Measurements from ENCODE around the gene RAB11FIP4.

Gene RAB11FIP4

DNA sequence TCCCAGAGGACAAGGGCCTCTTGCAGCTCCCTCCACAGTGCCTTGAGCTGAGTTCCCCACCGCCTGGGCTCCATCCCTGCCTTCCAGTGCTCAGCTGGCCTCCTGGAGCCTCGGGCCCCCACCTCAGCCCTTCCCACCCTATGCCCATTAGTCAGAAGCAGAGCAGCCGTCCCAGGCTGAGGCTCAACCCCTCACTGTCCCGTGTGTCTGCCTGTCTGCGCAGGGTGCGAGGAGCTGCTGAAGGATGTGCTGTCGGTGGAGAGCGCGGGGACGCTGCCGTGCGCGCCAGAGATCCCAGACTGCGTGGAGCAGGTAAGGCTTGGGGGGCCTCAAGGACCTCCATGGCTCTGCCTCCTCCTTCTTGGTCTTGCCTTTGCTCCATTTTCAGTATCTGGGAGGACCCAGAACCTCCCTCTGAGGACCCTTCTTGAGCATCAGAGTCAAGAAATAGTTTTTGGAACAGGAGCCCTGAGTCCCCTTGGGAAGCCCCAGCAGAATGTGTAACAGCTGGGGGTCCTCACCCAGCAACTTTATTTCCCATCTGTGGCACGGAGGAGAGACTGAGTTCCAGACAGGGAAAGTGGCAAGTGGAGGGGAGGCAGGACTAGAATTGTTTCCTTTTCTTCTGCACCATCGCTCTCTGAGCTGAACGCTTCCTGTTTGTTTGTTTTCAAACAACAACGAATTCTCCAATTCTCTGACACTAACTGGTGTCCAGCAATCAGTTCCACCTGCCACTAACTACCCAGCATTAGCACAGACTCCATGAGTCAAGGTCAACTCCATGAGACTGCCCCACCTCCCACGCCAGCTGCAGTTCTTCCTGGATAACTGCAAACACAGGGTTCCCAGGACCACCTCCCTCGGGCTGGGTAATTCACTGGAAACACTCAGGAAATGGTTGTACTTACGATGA, 42.6 kb downstream of the RAB11FIP4 start:
- ATAC-seq (ENCODE audit: insufficient read depth, low read depth) = no peak
- H3K4me3 ChIP-seq (ENCODE audit: low read depth in 1 of 2, low read length in 2 of 2) = no peak overlapping the region
- H3K4me1 ChIP-seq (ENCODE audit: insufficient read depth, low read length) = peaks cover 8% of the 10 kb centered on the region; the same call in 1 of the 2 replicates
- H3K79me2 ChIP-seq (ENCODE audit: insufficient read depth, low read length) = no peaks in the 10 kb centered on the region
- H4K20me1 ChIP-seq (ENCODE audit: insufficient read depth, low read length) = no peaks in the 10 kb centered on the region
- no peaks in the 10 kb centered on the region for H3K9me3 ChIP-seq (ENCODE audit: insufficient read depth, low read length, severe bottlenecking)
- H3K9ac ChIP-seq (ENCODE audit: low read depth, low read length) = no peak overlapping the region
- no peak overlapping the region for H2AFZ ChIP-seq (ENCODE audit: low read depth, low read length)
- H3K4me2 ChIP-seq (ENCODE audit: insufficient read depth, low read length) = no peak overlapping the region
- no peak for DNase-seq
- no peak overlapping the region for H3K27ac ChIP-seq (ENCODE audit: low read length)
- H3K27me3 ChIP-seq (ENCODE audit: insufficient read depth, low read length, poor library complexity) = peaks cover 3% of the 10 kb centered on the region
- TF ChIP-seq EZH2 (IDR thresholded peaks at IDR 0.05; ENCODE audit: borderline replicate concordance, low read depth, low read length, severe bottlenecking) = no peak
- TF ChIP-seq, protein P1, sequence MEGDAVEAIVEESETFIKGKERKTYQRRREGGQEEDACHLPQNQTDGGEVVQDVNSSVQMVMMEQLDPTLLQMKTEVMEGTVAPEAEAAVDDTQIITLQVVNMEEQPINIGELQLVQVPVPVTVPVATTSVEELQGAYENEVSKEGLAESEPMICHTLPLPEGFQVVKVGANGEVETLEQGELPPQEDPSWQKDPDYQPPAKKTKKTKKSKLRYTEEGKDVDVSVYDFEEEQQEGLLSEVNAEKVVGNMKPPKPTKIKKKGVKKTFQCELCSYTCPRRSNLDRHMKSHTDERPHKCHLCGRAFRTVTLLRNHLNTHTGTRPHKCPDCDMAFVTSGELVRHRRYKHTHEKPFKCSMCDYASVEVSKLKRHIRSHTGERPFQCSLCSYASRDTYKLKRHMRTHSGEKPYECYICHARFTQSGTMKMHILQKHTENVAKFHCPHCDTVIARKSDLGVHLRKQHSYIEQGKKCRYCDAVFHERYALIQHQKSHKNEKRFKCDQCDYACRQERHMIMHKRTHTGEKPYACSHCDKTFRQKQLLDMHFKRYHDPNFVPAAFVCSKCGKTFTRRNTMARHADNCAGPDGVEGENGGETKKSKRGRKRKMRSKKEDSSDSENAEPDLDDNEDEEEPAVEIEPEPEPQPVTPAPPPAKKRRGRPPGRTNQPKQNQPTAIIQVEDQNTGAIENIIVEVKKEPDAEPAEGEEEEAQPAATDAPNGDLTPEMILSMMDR (IDR thresholded peaks at IDR 0.05; ENCODE audit: borderline replicate concordance, extremely low read depth, low read length, poor library complexity, severe bottlenecking) = no peak
- H3K36me3 ChIP-seq (ENCODE audit: insufficient read depth, low read length) = no peaks in the 10 kb centered on the region

DNA sequence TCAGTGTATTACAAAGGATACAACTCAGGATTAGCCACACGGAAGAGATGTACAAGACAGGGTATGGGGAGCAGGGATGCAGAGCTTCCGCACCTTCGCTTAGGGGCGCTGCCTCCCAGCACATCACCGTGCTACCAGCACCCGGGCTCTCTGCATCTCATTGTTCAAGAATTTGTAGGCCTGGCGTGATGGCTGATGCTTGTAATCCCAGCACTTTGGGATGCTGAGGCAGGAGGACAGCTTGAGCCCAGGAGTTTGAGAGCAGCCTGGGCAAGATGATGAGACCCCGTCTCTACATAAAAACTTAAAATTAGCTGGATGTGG, 43.2 kb downstream of the RAB11FIP4 start:
- no peak overlapping the region for H2AFZ ChIP-seq (ENCODE audit: low read depth, low read length)
- DNase-seq (no peak), ATAC-seq (ENCODE audit: insufficient read depth, low read depth) (no peak)
- TF ChIP-seq, protein P1 (IDR thresholded peaks at IDR 0.05; ENCODE audit: borderline replicate concordance, extremely low read depth, low read length, poor library complexity, severe bottlenecking) = no peak
- no peak for TF ChIP-seq EZH2 (IDR thresholded peaks at IDR 0.05; ENCODE audit: borderline replicate concordance, low read depth, low read length, severe bottlenecking)
- H4K20me1 ChIP-seq (ENCODE audit: insufficient read depth, low read length) = no peaks in the 10 kb centered on the region
- peaks cover 3% of the 10 kb centered on the region for H3K27me3 ChIP-seq (ENCODE audit: insufficient read depth, low read length, poor library complexity)
- no peaks in the 10 kb centered on the region for H3K79me2 ChIP-seq (ENCODE audit: insufficient read depth, low read length)
- peaks cover 8% of the 10 kb centered on the region; the same call in 1 of the 2 replicates for H3K4me1 ChIP-seq (ENCODE audit: insufficient read depth, low read length)
- no peak overlapping the region for H3K27ac ChIP-seq (ENCODE audit: low read length)
- no peaks in the 10 kb centered on the region for H3K36me3 ChIP-seq (ENCODE audit: insufficient read depth, low read length)
- H3K9ac ChIP-seq (ENCODE audit: low read depth, low read length) = no peak overlapping the region
- no peak overlapping the region for H3K4me2 ChIP-seq (ENCODE audit: insufficient read depth, low read length)
- H3K4me3 ChIP-seq (ENCODE audit: low read depth in 1 of 2, low read length in 2 of 2) = no peak overlapping the region
- H3K9me3 ChIP-seq (ENCODE audit: insufficient read depth, low read length, severe bottlenecking) = no peaks in the 10 kb centered on the region

DNA sequence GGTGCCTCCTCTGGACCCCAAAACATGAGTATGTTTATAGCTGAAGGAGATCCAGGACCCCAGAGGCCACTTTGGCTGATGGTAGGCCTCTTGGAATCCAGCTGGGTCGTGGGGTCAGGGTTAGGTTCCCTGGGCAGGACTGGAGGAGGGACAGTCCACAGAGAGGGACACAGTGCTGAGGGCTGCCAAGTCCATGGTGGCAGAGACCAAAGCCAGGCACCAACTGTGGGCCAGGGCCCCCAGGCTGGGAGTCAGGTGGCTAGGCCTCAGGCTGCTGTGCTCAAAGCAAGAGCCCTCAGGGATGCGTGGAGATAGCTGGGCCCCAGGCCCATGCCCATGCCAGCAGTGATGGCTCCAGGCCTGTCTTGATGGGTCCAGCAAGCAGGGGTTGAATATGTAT, 44.1 kb downstream of the RAB11FIP4 start:
- H3K79me2 ChIP-seq (ENCODE audit: insufficient read depth, low read length) = no peaks in the 10 kb centered on the region
- H3K4me1 ChIP-seq (ENCODE audit: insufficient read depth, low read length) = peaks cover 8% of the 10 kb centered on the region; the same call in 1 of the 2 replicates
- H3K9me3 ChIP-seq (ENCODE audit: insufficient read depth, low read length, severe bottlenecking) = no peaks in the 10 kb centered on the region
- no peak overlapping the region for H3K9ac ChIP-seq (ENCODE audit: low read depth, low read length)
- ATAC-seq (ENCODE audit: insufficient read depth, low read depth) = no peak
- H2AFZ ChIP-seq (ENCODE audit: low read depth, low read length) = no peak overlapping the region
- no peak for DNase-seq
- no peak overlapping the region for H3K27ac ChIP-seq (ENCODE audit: low read length)
- TF ChIP-seq EZH2 (IDR thresholded peaks at IDR 0.05; ENCODE audit: borderline replicate concordance, low read depth, low read length, severe bottlenecking) = no peak
- TF ChIP-seq, protein P1 (IDR thresholded peaks at IDR 0.05; ENCODE audit: borderline replicate concordance, extremely low read depth, low read length, poor library complexity, severe bottlenecking) = no peak
- no peaks in the 10 kb centered on the region for H4K20me1 ChIP-seq (ENCODE audit: insufficient read depth, low read length)
- H3K27me3 ChIP-seq (ENCODE audit: insufficient read depth, low read length, poor library complexity) = peaks cover 3% of the 10 kb centered on the region
- H3K4me2 ChIP-seq (ENCODE audit: insufficient read depth, low read length) = no peak overlapping the region
- H3K36me3 ChIP-seq (ENCODE audit: insufficient read depth, low read length) = no peaks in the 10 kb centered on the region
- no peak overlapping the region for H3K4me3 ChIP-seq (ENCODE audit: low read depth in 1 of 2, low read length in 2 of 2)
